Panc1 (cell line): ENCODE results near the gene ZYX. TPM values are rescaled to one million over a fixed set of nuclear protein-coding genes. Genes with fewer than 3 reads are reported as not detected.
"Not testable (repeated sequence)": the region's sequence is repeated elsewhere in the genome, so short reads cannot be mapped to it uniquely, and the experiment has no call there.

Source experiments
- ATAC-seq: fragments of 200-7000 bp; cut with Tn5 transposase; 2 replicates; pipeline ENCODE4 v1.9.1; 2020; ENCODE audit warnings: mild to moderate bottlenecking, moderate library complexity
- BruUV-seq: library from RNA; stranded (reverse); fragments of 400-500 nt; replicated peaks from 2 replicates; lab custom pipeline; 2021; lab: Mats Ljungman, UMichigan
- CTCF ChIA-PET: fragments of 300-600 bp; sonication (Branson Sonifier 250); formaldehyde crosslinking; loops from one replicate; lab custom pipeline; 2022; ENCODE audit warnings: antibody characterized with exemption; lab: Charles Lee
- POLR2A ChIA-PET: fragments of 300-600 bp; sonication (Branson Sonifier 250); formaldehyde crosslinking; loops from one replicate; lab custom pipeline; 2022; ENCODE audit warnings: antibody characterized with exemption; lab: Charles Lee
- DNase-seq: peaks from one replicate; pipeline ENCODE4 v3.0.0-alpha.2; 2010; ENCODE audit warnings: low read depth, low spot score
- H3K27ac ChIP-seq: 2 replicates; pipeline ENCODE4 v1.5.1; 2011; ENCODE audit warnings: mild to moderate bottlenecking, low read length, inconsistent platforms
- H3K27me3 ChIP-seq: fragments of 200-500 bp; sonication (Bioruptor generic); 2 replicates; pipeline ENCODE4 v1.6.0; 2014; ENCODE audit warnings: low read length, inconsistent platforms; ENCODE audit not compliant: control insufficient read depth, insufficient read depth
- H3K36me3 ChIP-seq: fragments of 200-500 bp; sonication (Bioruptor generic); 2 replicates; pipeline ENCODE4 v1.5.1; 2014; ENCODE audit warnings: inconsistent platforms, mild to moderate bottlenecking, low read length, moderate library complexity; ENCODE audit not compliant: control insufficient read depth, insufficient read depth
- H3K4me1 ChIP-seq: 2 replicates; pipeline ENCODE4 v1.5.1; 2011; ENCODE audit warnings: inconsistent platforms, mild to moderate bottlenecking, low read length, moderate library complexity; ENCODE audit not compliant: control insufficient read depth, insufficient read depth
- H3K4me3 ChIP-seq, 2 experiments: 2 replicates each; pipeline ENCODE4 v1.5.1; 2011 to 2012; ENCODE audit warnings: low read depth in 2 of 2, low read length in 2 of 2, mild to moderate bottlenecking in 2 of 2, inconsistent platforms in 1 of 2, moderate library complexity in 1 of 2
- H3K9me3 ChIP-seq: fragments of 200-500 bp; sonication (Bioruptor generic); 2 replicates; pipeline ENCODE4 v1.5.1; 2014; ENCODE audit warnings: low read depth, mild to moderate bottlenecking, inconsistent platforms, low read length, moderate library complexity; ENCODE audit not compliant: control insufficient read depth, insufficient read depth
- CTCF ChIP-seq: fragments of 450-650 bp; IDR thresholded peaks from 2 replicates; pipeline ENCODE4 v1.5.1; 2017; ENCODE audit warnings: mild to moderate bottlenecking
- POLR2AphosphoS5 ChIP-seq: IDR thresholded peaks from 2 replicates; pipeline ENCODE4 v1.6.1; 2012; ENCODE audit warnings: mild to moderate bottlenecking, low read depth, low read length, moderate library complexity
- REST ChIP-seq, 2 experiments: IDR thresholded peaks; 2 replicates each; pipeline ENCODE4 v1.6.1; 2011 to 2012; ENCODE audit warnings: low read depth in 2 of 2, control low read depth in 1 of 2, low read length in 1 of 2, mild to moderate bottlenecking in 1 of 2, moderate library complexity in 1 of 2; ENCODE audit not compliant: insufficient read depth in 1 of 2
- SIN3A ChIP-seq: IDR thresholded peaks from 2 replicates; pipeline ENCODE4 v1.6.1; 2012; ENCODE audit warnings: low read depth, mild to moderate bottlenecking, low read length, moderate library complexity, borderline replicate concordance; ENCODE audit not compliant: insufficient read depth
- TCF7L2 ChIP-seq: IDR thresholded peaks from 2 replicates; pipeline ENCODE4 v1.6.1; 2011; ENCODE audit warnings: mild to moderate bottlenecking, low read depth, low read length, inconsistent platforms
- in situ Hi-C: cut with HindIII; loops from 2 replicates; pipeline ENCODE4 v1.10.0; 2016; ENCODE audit warnings: low sequenced_read_pairs, low pct_unique_long_range_greater_than_20kb
- intact Hi-C: fragments of 100-400 bp; cut with micrococcal nuclease; formaldehyde crosslinking; loops from one replicate; pipeline ENCODE4 v1.10.0; 2022; ENCODE audit not compliant: unreplicated experiment
- total RNA-seq: library from RNA; stranded (reverse); gene quantifications from one replicate; pipeline ENCODE4 v1.2.1, GENCODE V29; 2021; ENCODE audit not compliant: unreplicated experiment

The ZYX gene
- total RNA-seq, 1 experiment from 2014 or later, result 169 TPM

GRCh38 chr7:143422033-143422432, 40.9 kb downstream of the ZYX start:
- peak; percentile 56; the same call in 1 of the 2 replicates for ATAC-seq
- intact Hi-C loops, result no loop called here

GRCh38 chr7:143424476-143424875, 43.3 kb downstream of the ZYX start:
- intact Hi-C loops, H3K27ac ChIP-seq, CTCF ChIA-PET, H3K9me3 ChIP-seq, H3K4me1 ChIP-seq, H3K36me3 ChIP-seq, H3K27me3 ChIP-seq, in situ Hi-C loops, ATAC-seq, BruUV-seq, H3K4me3 ChIP-seq, POLR2A ChIA-PET, DNase-seq: not testable (repeated sequence)

More at GRCh38 chr7:143422033-143422432, 40.9 kb downstream of the ZYX start:
- ChIA-PET CTCF (no interaction called here), POLR2A (no interaction called here)
- Histone ChIP-seq H3K27me3 (no peaks in the 10 kb centered on the region), H3K27ac (no peak overlapping the region), H3K9me3 (no peaks in the 10 kb centered on the region), H3K4me3 (no peak overlapping the region), H3K4me1 (no peaks in the 10 kb centered on the region), H3K36me3 (no peaks in the 10 kb centered on the region)
- BruUV-seq, result no TSS peak
- in situ Hi-C loops, result no loop called here
- TF ChIP-seq CTCF, result no peak
- TF ChIP-seq REST (IDR thresholded peaks at IDR 0.05; ENCODE audit: insufficient read depth in 1 of 2, low read depth in 2 of 2, low read length in 1 of 2), result no peak
- TF ChIP-seq SIN3A, result no peak
- no peak for TF ChIP-seq TCF7L2
- TF ChIP-seq POLR2AphosphoS5, result no peak
- DNase-seq, result no peak

- POLR2A ChIA-PET, result no interaction called here
- ATAC-seq (no peak), DNase-seq (no peak)
- no peaks in the 10 kb centered on the region for H3K27me3 ChIP-seq
- in situ Hi-C loops (no loop called here), intact Hi-C loops (no loop called here)
- no peak overlapping the region for H3K4me3 ChIP-seq
- no peaks in the 10 kb centered on the region for H3K4me1 ChIP-seq
- no peaks in the 10 kb centered on the region for H3K9me3 ChIP-seq
- TF ChIP-seq REST (IDR thresholded peaks at IDR 0.05; ENCODE audit: insufficient read depth in 1 of 2, low read depth in 2 of 2, low read length in 1 of 2), result no peak
- no peak for TF ChIP-seq SIN3A
- no peak for TF ChIP-seq TCF7L2
- CTCF ChIA-PET, result no interaction called here
- H3K36me3 ChIP-seq, result no peaks in the 10 kb centered on the region
- no TSS peak for BruUV-seq
- H3K27ac ChIP-seq, result no peak overlapping the region
Measured at GRCh38 chr7:143426479-143427142, 45.5 kb downstream of the ZYX start.
